Lung (tissue), 12 donors: ENCODE measurements around the gene SAMSN1. TPM values are rescaled to one million over a fixed set of nuclear protein-coding genes. Genes with fewer than 3 reads are reported as not detected.
A peak's percentile ranks its signal among the peaks of the same experiment; 100 is the strongest.

Source experiments
- ATAC-seq: fragments of 200-7000 bp; cut with Tn5 transposase; one replicate; pipeline ENCODE4 v1.9.1; 2020; ENCODE audit warnings: moderate number of reproducible peaks; ENCODE audit not compliant: insufficient read depth, low FRiP score
- DNase-seq, 3 donors: peaks; one replicate each; pipeline ENCODE4 v3.0.0-alpha.2; 2013 to 2017
- H3K27ac ChIP-seq, 2 donors: one replicate each; pipeline ENCODE4 v1.5.1; 2013; ENCODE audit warnings: mild to moderate bottlenecking in 2 of 2, moderate library complexity in 2 of 2, control low read depth in 1 of 2, inconsistent platforms in 1 of 2, low read depth in 1 of 2, low read length in 1 of 2
- H3K27me3 ChIP-seq, 3 donors: one replicate each; pipeline ENCODE4 v1.5.1; 2013; ENCODE audit warnings: low read length in 2 of 3; ENCODE audit not compliant: control insufficient read depth in 3 of 3, insufficient read depth in 3 of 3
- H3K36me3 ChIP-seq, 4 donors: one replicate each; pipeline ENCODE4 v1.5.1; 2013; ENCODE audit warnings: low read length in 4 of 4, mild to moderate bottlenecking in 1 of 4, moderate library complexity in 1 of 4; ENCODE audit not compliant: control insufficient read depth in 4 of 4, insufficient read depth in 4 of 4
- H3K4me1 ChIP-seq, 5 donors: one replicate each; pipeline ENCODE4 v1.5.1; 2013; ENCODE audit warnings: low read length in 5 of 5, mild to moderate bottlenecking in 2 of 5, moderate library complexity in 1 of 5; ENCODE audit not compliant: control insufficient read depth in 5 of 5, insufficient read depth in 5 of 5
- H3K4me3 ChIP-seq: one replicate; pipeline ENCODE4 v1.5.1; 2013; ENCODE audit warnings: mild to moderate bottlenecking, control low read depth, moderate library complexity
- H3K9ac ChIP-seq, 2 donors: one replicate each; pipeline ENCODE4 v1.5.1; 2013; ENCODE audit warnings: low read length in 2 of 2, control low read depth in 1 of 2; ENCODE audit not compliant: insufficient read depth in 1 of 2
- H3K9me3 ChIP-seq, 4 donors: one replicate each; pipeline ENCODE4 v1.5.1; 2013; ENCODE audit warnings: low read length in 3 of 4, mild to moderate bottlenecking in 1 of 4, moderate library complexity in 1 of 4; ENCODE audit not compliant: control insufficient read depth in 4 of 4, insufficient read depth in 3 of 4
- WGBS, 2 donors: extraction: QIAGEN DNeasy Blood & Tissue Kit; methylation state at CpG; one replicate each; pipeline ENCODE4 v1.1.7; 2013; 5-methylcytosine and 5-hydroxymethylcytosine counted together
- polyA plus RNA-seq, 2 donors: library from polyadenylated mRNA; stranded (reverse); fragments of 200-250 nt; gene quantifications; one replicate each; pipeline ENCODE4 v1.2.1, GENCODE V29; 2013
- total RNA-seq, 2 donors: library from RNA; depleted of rRNA in 1 of 2; stranded (reverse); fragments of >200 nt in 1 of 2; gene quantifications; one replicate each; pipeline ENCODE4 v1.2.1, GENCODE V29; 2014 to 2021
- TF ChIP-seq, protein P1 (sequence below): IDR thresholded peaks from 2 replicates; pipeline ENCODE4 v1.5.1; 2012; ENCODE audit warnings: mild to moderate bottlenecking; ENCODE audit errors: control extremely low read depth, extremely low read depth
- donor health status: control.
- donor health status: control.
- donor health status: Bipolar disorder and iron deficiency.
- donor health status: healthy.
- donor health status: DM: yes; HTN: yes; CAD: no.

The SAMSN1 gene
- total and polyA plus RNA-seq, 4 donors, result 6.4 to 184 (median 16.1) TPM

DNA sequence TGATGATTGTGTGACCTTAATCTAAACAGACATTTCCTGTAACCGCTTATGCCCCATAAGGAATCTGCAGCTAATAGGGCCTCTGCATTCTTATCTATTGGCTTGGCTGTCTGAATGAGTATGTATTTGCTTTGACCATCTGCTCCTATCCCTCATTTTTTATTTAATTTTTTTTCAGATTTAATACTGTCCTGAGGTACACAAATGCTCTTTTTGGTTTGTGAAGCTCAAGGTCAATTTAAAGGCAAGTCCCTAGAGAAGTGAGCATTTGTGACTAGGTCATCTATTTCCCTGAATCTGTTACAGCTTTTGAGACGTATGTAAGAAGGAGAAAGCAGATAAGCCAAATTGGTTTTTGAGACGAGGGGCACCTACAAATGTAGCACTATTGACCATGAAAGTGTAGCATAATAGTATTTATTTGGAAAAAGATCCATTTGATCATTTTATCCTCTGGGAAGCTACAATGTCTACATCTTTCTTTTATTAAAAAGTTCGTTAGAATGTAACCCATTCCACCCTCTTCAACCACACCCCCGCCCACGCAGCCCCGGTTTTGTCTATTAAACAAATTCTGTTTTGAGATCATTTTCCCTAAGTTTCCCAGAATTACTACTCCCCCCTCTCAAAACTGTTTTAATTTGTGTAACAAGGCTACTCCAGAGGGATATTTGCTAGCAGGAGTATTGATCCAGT lies 93.9 kb downstream of the SAMSN1 start:
- WGBS, 2 donors, result 72 to 85% methylated on average over 7 of the region's 7 CpGs
- H3K4me3 ChIP-seq, result no peak overlapping the region
- ATAC-seq, result no peak
- TF ChIP-seq, protein P1, sequence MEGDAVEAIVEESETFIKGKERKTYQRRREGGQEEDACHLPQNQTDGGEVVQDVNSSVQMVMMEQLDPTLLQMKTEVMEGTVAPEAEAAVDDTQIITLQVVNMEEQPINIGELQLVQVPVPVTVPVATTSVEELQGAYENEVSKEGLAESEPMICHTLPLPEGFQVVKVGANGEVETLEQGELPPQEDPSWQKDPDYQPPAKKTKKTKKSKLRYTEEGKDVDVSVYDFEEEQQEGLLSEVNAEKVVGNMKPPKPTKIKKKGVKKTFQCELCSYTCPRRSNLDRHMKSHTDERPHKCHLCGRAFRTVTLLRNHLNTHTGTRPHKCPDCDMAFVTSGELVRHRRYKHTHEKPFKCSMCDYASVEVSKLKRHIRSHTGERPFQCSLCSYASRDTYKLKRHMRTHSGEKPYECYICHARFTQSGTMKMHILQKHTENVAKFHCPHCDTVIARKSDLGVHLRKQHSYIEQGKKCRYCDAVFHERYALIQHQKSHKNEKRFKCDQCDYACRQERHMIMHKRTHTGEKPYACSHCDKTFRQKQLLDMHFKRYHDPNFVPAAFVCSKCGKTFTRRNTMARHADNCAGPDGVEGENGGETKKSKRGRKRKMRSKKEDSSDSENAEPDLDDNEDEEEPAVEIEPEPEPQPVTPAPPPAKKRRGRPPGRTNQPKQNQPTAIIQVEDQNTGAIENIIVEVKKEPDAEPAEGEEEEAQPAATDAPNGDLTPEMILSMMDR, result no peak
- peaks cover 0 to 6% (median 0%) of the 10 kb centered on the region in 5 donors for H3K4me1 ChIP-seq
- peak in 2 of 3 donors; percentile 33 to 37 for DNase-seq
- H3K27me3 ChIP-seq, result no peaks in the 10 kb centered on the region
- H3K9ac ChIP-seq, result no peak overlapping the region
- H3K9me3 ChIP-seq, result no peaks in the 10 kb centered on the region
- no peaks in the 10 kb centered on the region for H3K36me3 ChIP-seq
- H3K27ac ChIP-seq, result no peak overlapping the region

DNA sequence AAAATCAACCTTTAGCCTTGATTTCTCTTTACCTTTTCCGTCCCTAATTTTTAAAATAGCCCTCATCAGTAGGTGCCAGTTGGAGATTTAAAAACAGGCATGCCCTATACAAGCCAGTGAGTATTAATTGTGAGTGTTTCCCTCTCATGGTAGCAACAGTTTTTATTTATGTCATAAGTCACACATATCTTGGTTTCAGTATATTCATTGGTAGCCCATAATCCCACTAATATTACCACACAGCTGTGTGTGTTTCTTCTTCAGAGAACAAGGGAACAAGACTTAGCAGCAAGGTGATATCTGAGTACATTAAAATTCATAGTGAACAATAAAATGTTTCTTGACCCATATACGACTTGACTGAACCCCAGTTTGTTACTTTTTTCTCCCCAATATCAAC lies 94.6 kb downstream of the SAMSN1 start:
- H3K27me3 ChIP-seq, result no peaks in the 10 kb centered on the region
- no peak overlapping the region for H3K9ac ChIP-seq
- 70 to 88% methylated on average over 2 of the region's 2 CpGs for WGBS, 2 donors
- no peaks in the 10 kb centered on the region for H3K36me3 ChIP-seq
- peaks cover 0 to 6% (median 0%) of the 10 kb centered on the region in 5 donors for H3K4me1 ChIP-seq
- H3K4me3 ChIP-seq, result no peak overlapping the region
- peak in 1 of 3 donors; percentile 1 for DNase-seq
- H3K27ac ChIP-seq, result no peak overlapping the region
- H3K9me3 ChIP-seq, result no peaks in the 10 kb centered on the region
- TF ChIP-seq, protein P1, result no peak
- ATAC-seq, result no peak

DNA sequence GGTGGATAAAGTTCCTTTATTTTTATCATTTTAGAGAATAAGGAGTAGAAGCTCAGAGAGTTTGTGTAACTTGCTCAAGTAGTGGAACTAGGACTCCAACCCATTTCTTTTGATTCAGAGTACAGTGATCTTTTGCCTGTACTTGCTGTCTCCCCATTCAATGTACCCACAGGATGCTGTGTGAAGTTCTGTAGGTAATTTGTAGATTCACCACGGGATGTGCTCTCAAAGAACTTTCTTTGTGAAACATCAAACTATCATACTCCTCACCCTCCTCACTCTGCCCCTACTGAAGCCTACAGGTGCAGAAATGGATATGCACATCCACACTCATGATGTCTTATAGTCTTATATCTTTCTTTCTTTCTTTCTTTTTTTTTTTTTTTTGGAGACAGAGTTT lies 97.3 kb downstream of the SAMSN1 start:
- Histone ChIP-seq H3K9ac (no peak overlapping the region), H3K9me3 (no peaks in the 10 kb centered on the region), H3K4me3 (no peak overlapping the region), H3K27me3 (no peaks in the 10 kb centered on the region), H3K36me3 (no peaks in the 10 kb centered on the region), H3K4me1 (peaks cover 0 to 6% (median 0%) of the 10 kb centered on the region in 5 donors), H3K27ac (no peak overlapping the region)
- no peak for ATAC-seq
- TF ChIP-seq, protein P1, result no peak
- no peak for DNase-seq
- WGBS, 2 donors, result 83 to 100% methylated on average over 1 of the region's 1 CpG
